Parathyroid adenoma (tissue), 2 donors: ENCODE results near the gene NYAP2.

ENCODE experiments used
- H2AFZ ChIP-seq: fragments of 300-600 bp; sonication (generic); one replicate; pipeline ENCODE4 v1.7.0; 2017; ENCODE audit warnings: antibody characterized with exemption, mild to moderate bottlenecking
- H3K27ac ChIP-seq: fragments of 300-600 bp; sonication (generic); one replicate; pipeline ENCODE4 v1.7.0; 2017
- H3K27me3 ChIP-seq: fragments of 300-600 bp; sonication (generic); one replicate; pipeline ENCODE4 v1.7.0; 2017; ENCODE audit warnings: low read length; ENCODE audit not compliant: control insufficient read depth, insufficient read depth
- H3K36me3 ChIP-seq: fragments of 300-600 bp; sonication (generic); one replicate; pipeline ENCODE4 v1.7.0; 2017; ENCODE audit warnings: low read length; ENCODE audit not compliant: control insufficient read depth, insufficient read depth
- H3K4me1 ChIP-seq: fragments of 300-600 bp; sonication (generic); one replicate; pipeline ENCODE4 v1.7.0; 2017; ENCODE audit warnings: control low read depth
- H3K4me2 ChIP-seq: fragments of 300-600 bp; sonication (generic); one replicate; pipeline ENCODE4 v1.7.0; 2017; ENCODE audit warnings: low read length
- H3K4me3 ChIP-seq: fragments of 300-600 bp; sonication (generic); one replicate; pipeline ENCODE4 v1.7.0; 2017; ENCODE audit warnings: low read depth, low read length
- H3K79me2 ChIP-seq: fragments of 300-600 bp; sonication (generic); one replicate; pipeline ENCODE4 v1.7.0; 2017; ENCODE audit warnings: control low read depth
- H3K9ac ChIP-seq: fragments of 300-600 bp; sonication (generic); one replicate; pipeline ENCODE4 v1.7.0; 2017; ENCODE audit warnings: mild to moderate bottlenecking
- H3K9me3 ChIP-seq: fragments of 300-600 bp; sonication (generic); one replicate; pipeline ENCODE4 v1.7.0; 2017; ENCODE audit warnings: low read length; ENCODE audit not compliant: control insufficient read depth
- TF ChIP-seq, protein P1 (sequence below): fragments of 300-600 bp; sonication (generic); IDR thresholded peaks from one replicate; pipeline ENCODE4 v1.7.0; 2017; ENCODE audit warnings: antibody characterized with exemption, mild to moderate bottlenecking
- donor health status: primary hyperparathyroidism.

NYAP2 gene

DNA sequence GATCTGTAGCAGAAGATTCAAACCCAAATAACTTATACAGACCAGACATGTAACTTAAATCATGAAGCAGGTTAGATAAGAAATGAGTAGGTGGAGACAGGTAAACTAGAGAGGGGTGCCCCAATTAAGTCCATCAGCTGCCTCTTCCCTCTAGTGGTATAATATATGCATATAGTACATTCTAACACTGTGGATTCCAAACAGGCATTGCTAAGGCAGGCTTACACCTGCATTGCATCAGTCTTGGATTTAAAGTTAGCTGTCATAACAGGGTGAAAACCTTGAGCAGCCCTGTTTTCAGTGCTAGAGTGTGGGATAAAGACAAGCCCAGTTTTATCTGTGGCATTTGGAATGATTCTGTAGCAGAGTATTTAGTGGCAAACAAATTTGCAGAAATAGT, 63.4 kb downstream of the NYAP2 start:
- Histone ChIP-seq H3K4me3 (no peak overlapping the region), H3K27me3 (no peaks in the 10 kb centered on the region), H3K4me2 (no peak overlapping the region), H3K36me3 (no peaks in the 10 kb centered on the region), H3K9ac (no peak overlapping the region), H3K79me2 (no peaks in the 10 kb centered on the region), H2AFZ (no peak overlapping the region), H3K9me3 (no peaks in the 10 kb centered on the region), H3K4me1 (no peaks in the 10 kb centered on the region), H3K27ac (no peak overlapping the region)
- TF ChIP-seq, protein P1, sequence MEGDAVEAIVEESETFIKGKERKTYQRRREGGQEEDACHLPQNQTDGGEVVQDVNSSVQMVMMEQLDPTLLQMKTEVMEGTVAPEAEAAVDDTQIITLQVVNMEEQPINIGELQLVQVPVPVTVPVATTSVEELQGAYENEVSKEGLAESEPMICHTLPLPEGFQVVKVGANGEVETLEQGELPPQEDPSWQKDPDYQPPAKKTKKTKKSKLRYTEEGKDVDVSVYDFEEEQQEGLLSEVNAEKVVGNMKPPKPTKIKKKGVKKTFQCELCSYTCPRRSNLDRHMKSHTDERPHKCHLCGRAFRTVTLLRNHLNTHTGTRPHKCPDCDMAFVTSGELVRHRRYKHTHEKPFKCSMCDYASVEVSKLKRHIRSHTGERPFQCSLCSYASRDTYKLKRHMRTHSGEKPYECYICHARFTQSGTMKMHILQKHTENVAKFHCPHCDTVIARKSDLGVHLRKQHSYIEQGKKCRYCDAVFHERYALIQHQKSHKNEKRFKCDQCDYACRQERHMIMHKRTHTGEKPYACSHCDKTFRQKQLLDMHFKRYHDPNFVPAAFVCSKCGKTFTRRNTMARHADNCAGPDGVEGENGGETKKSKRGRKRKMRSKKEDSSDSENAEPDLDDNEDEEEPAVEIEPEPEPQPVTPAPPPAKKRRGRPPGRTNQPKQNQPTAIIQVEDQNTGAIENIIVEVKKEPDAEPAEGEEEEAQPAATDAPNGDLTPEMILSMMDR: no peak

DNA sequence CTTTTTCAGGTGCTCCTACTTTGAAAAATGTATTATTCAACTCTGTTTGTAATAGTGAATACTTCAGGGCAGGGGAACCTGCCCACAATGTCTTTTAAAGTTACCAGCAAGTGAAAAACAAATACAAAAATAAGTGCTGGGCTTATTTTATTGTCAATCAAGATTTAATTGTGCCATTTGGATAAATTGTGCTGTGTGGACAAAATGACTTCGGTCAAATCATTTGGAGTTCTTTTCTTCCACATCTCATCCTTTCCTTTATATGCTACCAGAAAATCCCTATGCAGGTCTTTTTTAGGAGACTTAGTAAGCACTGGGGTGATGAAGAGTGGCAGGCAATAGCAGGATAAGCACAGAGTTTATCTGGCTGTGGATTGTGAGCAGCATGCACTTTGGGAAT, 63.9 kb downstream of the NYAP2 start:
- no peak overlapping the region for H3K27ac ChIP-seq
- TF ChIP-seq, protein P1: no peak
- no peak overlapping the region for H3K4me3 ChIP-seq
- H3K79me2 ChIP-seq: no peaks in the 10 kb centered on the region
- no peaks in the 10 kb centered on the region for H3K4me1 ChIP-seq
- no peak overlapping the region for H2AFZ ChIP-seq
- H3K9ac ChIP-seq: no peak overlapping the region
- H3K4me2 ChIP-seq: no peak overlapping the region
- no peaks in the 10 kb centered on the region for H3K9me3 ChIP-seq
- H3K27me3 ChIP-seq: no peaks in the 10 kb centered on the region
- H3K36me3 ChIP-seq: no peaks in the 10 kb centered on the region

DNA sequence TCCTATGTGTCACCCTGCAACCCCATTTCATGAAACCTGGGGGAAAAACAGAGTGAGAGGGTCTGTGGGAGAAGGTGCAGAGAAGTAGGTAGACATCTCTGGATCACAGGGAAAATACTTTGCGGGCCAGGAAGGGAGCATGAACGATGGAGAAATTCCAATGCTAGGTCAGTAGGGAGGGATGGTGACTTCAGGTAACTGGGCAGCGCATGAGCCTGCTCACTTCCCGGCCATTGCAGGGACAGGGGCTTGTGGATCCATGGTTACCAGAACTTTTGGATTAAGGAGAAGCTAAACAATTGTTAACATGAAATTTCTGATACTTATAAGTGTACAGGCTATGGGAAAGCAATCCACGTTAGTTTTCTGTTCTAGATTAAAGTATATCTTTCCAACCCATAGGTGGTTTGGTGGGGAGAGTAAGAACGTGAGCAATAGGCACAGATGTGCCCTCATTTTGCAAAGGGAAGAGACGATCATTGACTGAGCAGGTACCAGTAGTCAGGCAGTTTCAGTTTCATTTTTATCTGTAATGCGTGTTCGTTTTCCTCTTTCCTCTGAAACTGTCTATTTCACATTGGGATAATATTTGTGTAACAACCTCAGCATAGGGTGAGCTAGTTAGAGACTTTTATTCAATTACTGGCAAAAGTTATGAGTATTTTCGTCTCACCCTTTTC, 65.0 kb downstream of the NYAP2 start:
- Histone ChIP-seq H3K4me1 (no peaks in the 10 kb centered on the region), H3K4me3 (no peak overlapping the region), H3K9ac (no peak overlapping the region), H3K4me2 (no peak overlapping the region), H3K27ac (no peak overlapping the region), H3K79me2 (no peaks in the 10 kb centered on the region), H3K27me3 (no peaks in the 10 kb centered on the region), H2AFZ (no peak overlapping the region), H3K36me3 (no peaks in the 10 kb centered on the region), H3K9me3 (no peaks in the 10 kb centered on the region)
- TF ChIP-seq, protein P1: no peak

DNA sequence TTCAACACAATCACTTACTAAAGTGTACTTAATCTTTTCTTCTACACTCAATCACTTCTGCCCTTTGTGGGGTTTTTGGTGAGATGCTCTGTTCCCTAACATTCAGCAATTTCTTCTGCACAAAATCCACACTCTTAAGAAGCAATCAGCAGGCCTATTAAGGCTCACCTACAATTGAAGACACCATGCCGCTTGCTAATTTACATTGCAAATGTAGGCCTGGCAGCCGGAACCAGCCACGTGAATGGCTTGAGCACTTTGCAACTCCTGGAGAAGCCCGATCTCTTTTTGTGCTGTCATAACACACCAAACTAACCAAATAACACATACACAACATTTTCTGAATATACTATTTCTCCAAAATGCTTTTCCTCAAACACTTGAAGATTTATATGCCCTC, 66.3 kb downstream of the NYAP2 start:
- Histone ChIP-seq H2AFZ (no peak overlapping the region), H3K4me3 (no peak overlapping the region), H3K27me3 (no peaks in the 10 kb centered on the region), H3K4me1 (no peaks in the 10 kb centered on the region), H3K9me3 (no peaks in the 10 kb centered on the region), H3K79me2 (no peaks in the 10 kb centered on the region), H3K36me3 (no peaks in the 10 kb centered on the region), H3K9ac (no peak overlapping the region), H3K27ac (no peak overlapping the region), H3K4me2 (no peak overlapping the region)
- TF ChIP-seq, protein P1: no peak
